ENCODE results near the gene GTF3C5.
A peak's percentile ranks its signal among the peaks of the same experiment; 100 is the strongest.

GTF3C5 gene

GRCh38 chr9:133107245-133107722 lies 76.5 kb downstream of the GTF3C5 start:
- Histone ChIP-seq H2AFZ (ENCODE audit: low read length) (no peak overlapping the region), H3K9me3 (replicated peaks in 1 of 2; ENCODE audit: control insufficient read depth in 2 of 2, insufficient read depth in 1 of 2, low read depth in 1 of 2, low read length in 2 of 2) (peaks cover 0 to 2% of the 10 kb centered on the region in 2 donors), H3K4ac (ENCODE audit: low read length) (no peak overlapping the region), H3K4me2 (ENCODE audit: insufficient read depth, low read length, poor library complexity, severe bottlenecking) (no peak overlapping the region), H3K14ac (ENCODE audit: low read length) (no peak overlapping the region), H2BK12ac (ENCODE audit: low read length) (no peak overlapping the region), H2BK5ac (ENCODE audit: low read length) (no peak overlapping the region), H3K27ac (replicated peaks; ENCODE audit: low read length) (no peak overlapping the region), H2BK120ac (ENCODE audit: low read depth, low read length) (no peak overlapping the region), H3K79me1 (ENCODE audit: low read depth, low read length) (peaks cover 10% of the 10 kb centered on the region), H3K23ac (ENCODE audit: low read depth, low read length, poor library complexity) (no peak overlapping the region), H2BK15ac (ENCODE audit: low read length) (no peak overlapping the region), H3K18ac (ENCODE audit: low read length) (no peak overlapping the region), H3K9ac (ENCODE audit: low read depth, low read length, poor library complexity) (no peak overlapping the region), H2AK5ac (ENCODE audit: low read depth, low read length) (no peak overlapping the region), H3K4me1 (ENCODE audit: control insufficient read depth in 2 of 2, insufficient read depth in 1 of 2, low read depth in 1 of 2, low read length in 2 of 2) (no peaks in the 10 kb centered on the region), H4K91ac (ENCODE audit: low read depth, low read length, poor library complexity) (no peak overlapping the region), H3K4me3 (ENCODE audit: low read length in 2 of 2) (no peak overlapping the region), H3K27me3 (ENCODE audit: control insufficient read depth in 3 of 3, insufficient read depth in 3 of 3, low read depth in 1 of 3, low read length in 3 of 3) (no peaks in the 10 kb centered on the region), H3K36me3 (replicated peaks in 1 of 2; ENCODE audit: control insufficient read depth in 2 of 2, insufficient read depth in 2 of 2, low read length in 2 of 2) (peaks cover 56 to 95% of the 10 kb centered on the region in 2 donors), H4K8ac (ENCODE audit: low read depth, low read length) (no peak overlapping the region)
- no CpG with 5 or more reads among the region's 13 CpGs for WGBS, 2 donors (ENCODE audit: extremely low coverage in 2 of 2, insufficient read length in 2 of 2, insufficient replicate concordance in 1 of 2)
- DNase-seq (ENCODE audit: low spot score), result no peak

Small RNA genes lying within 50 kb of the gene (small RNA-seq; reads per million reads assigned to genes)
- gene MIR6877 (ENCODE audit: insufficient read depth), result 5.5 reads per million, percentile 26 among the genes with 10 or more reads in this experiment

All from neuronal stem cell (in vitro differentiated cells).